H1 (cell line): ENCODE measurements around the gene FAU. TPM values are rescaled to one million over a fixed set of nuclear protein-coding genes. Genes with fewer than 3 reads are reported as not detected.

ENCODE experiments used
- CTCF ChIA-PET: fragments of 300-600 bp; sonication (Branson Sonifier 250); formaldehyde crosslinking; loops from one replicate; lab custom pipeline; 2021; ENCODE audit not compliant: partially characterized antibody; lab: Charles Lee
- POLR2A ChIA-PET: fragments of 300-600 bp; sonication (Branson Sonifier 250); formaldehyde crosslinking; loops from one replicate; lab custom pipeline; 2021; ENCODE audit warnings: inconsistent platforms; ENCODE audit not compliant: partially characterized antibody; lab: Charles Lee
- DNase-seq, 2 experiments: peaks; one replicate each; pipeline versions ENCODE4 v3.0.0 to v3.0.0-alpha.2; 2010 to 2022; ENCODE audit warnings: low spot score in 2 of 2, low read depth in 1 of 2, mixed read lengths in 1 of 2
- FAIRE-seq: peaks from 2 replicates; lab custom pipeline; 2011; peaks lifted over from hg19 to GRCh38; lab: Jason Lieb, UNC
- H2AFZ ChIP-seq: 2 replicates; pipeline ENCODE4 v1.8.1; 2012; ENCODE audit warnings: low read length, inconsistent platforms
- H2AK5ac ChIP-seq: 2 replicates; pipeline ENCODE4 v1.6.1; 2013; ENCODE audit warnings: low read depth, low read length
- H2BK120ac ChIP-seq: replicated peaks from 2 replicates; pipeline ENCODE3; 2013; ENCODE audit warnings: low read depth, low read length, inconsistent platforms
- H2BK12ac ChIP-seq: 2 replicates; pipeline ENCODE4 v1.6.1; 2013; ENCODE audit warnings: low read depth, low read length
- H2BK15ac ChIP-seq: 2 replicates; pipeline ENCODE4 v1.6.1; 2013; ENCODE audit warnings: low read length
- H2BK20ac ChIP-seq: 2 replicates; pipeline ENCODE4 v1.6.1; 2013; ENCODE audit warnings: low read length
- H2BK5ac ChIP-seq: 2 replicates; pipeline ENCODE4 v1.6.1; 2013; ENCODE audit warnings: low read depth, low read length
- H3K14ac ChIP-seq: 2 replicates; pipeline ENCODE4 v1.6.1; 2013; ENCODE audit warnings: inconsistent platforms; ENCODE audit not compliant: insufficient read length
- H3K18ac ChIP-seq: 2 replicates; pipeline ENCODE4 v1.6.1; 2013; ENCODE audit warnings: low read length; ENCODE audit errors: extremely low read depth
- H3K23ac ChIP-seq: 2 replicates; pipeline ENCODE4 v1.6.1; 2013; ENCODE audit warnings: inconsistent platforms; ENCODE audit not compliant: insufficient read length
- H3K23me2 ChIP-seq: 2 replicates; pipeline ENCODE4 v1.6.1; 2013; ENCODE audit warnings: low read depth, low read length
- H3K27ac ChIP-seq: 2 replicates; pipeline ENCODE4 v1.6.1; 2011; ENCODE audit warnings: low read depth, low read length, inconsistent platforms
- H3K27me3 ChIP-seq, 4 experiments: replicated peaks in 1 of 4; 1 replicate in 1 of 4; 2 replicates in 3 of 4; pipeline versions ENCODE4 v1.6.1 to v1.8.1; 2011 to 2013; ENCODE audit warnings: low read length in 3 of 4, mild to moderate bottlenecking in 3 of 4, inconsistent platforms in 2 of 4, mixed read lengths in 2 of 4, moderate library complexity in 1 of 4; ENCODE audit not compliant: control insufficient read depth in 3 of 4, insufficient read depth in 3 of 4; ENCODE audit errors: extremely low read depth in 1 of 4
- H3K36me3 ChIP-seq, 4 experiments: 2 replicates each; pipeline versions ENCODE4 v1.6.1 to v1.8.1; 2011 to 2013; ENCODE audit warnings: mild to moderate bottlenecking in 4 of 4, low read length in 3 of 4, moderate library complexity in 2 of 4, control low read depth in 1 of 4, inconsistent platforms in 1 of 4; ENCODE audit not compliant: insufficient read depth in 4 of 4, control insufficient read depth in 2 of 4
- H3K4ac ChIP-seq: replicated peaks from 2 replicates; pipeline ENCODE3; 2013; ENCODE audit warnings: low read length, low read depth, mixed read lengths, inconsistent platforms; ENCODE audit not compliant: insufficient read length
- H3K4me1 ChIP-seq, 4 experiments: replicated peaks in 1 of 4; 1 replicate in 1 of 4; 2 replicates in 3 of 4; pipeline versions ENCODE4 v1.6.1 to v1.8.1; 2011 to 2013; ENCODE audit warnings: low read length in 3 of 4, inconsistent platforms in 2 of 4, mixed read lengths in 1 of 4; ENCODE audit not compliant: insufficient read depth in 4 of 4, control insufficient read depth in 3 of 4
- H3K4me2 ChIP-seq, 2 experiments: 2 replicates each; pipeline versions ENCODE4 v1.6.1 to v1.8.1; 2011 to 2013; ENCODE audit warnings: low read depth in 2 of 2, low read length in 2 of 2, control low read depth in 1 of 2, inconsistent platforms in 1 of 2, mild to moderate bottlenecking in 1 of 2; ENCODE audit not compliant: insufficient read depth in 1 of 2
- H3K4me3 ChIP-seq, 4 experiments: fragments of 200-600, 300-600 bp in 1 of 4; sonication (generic), shearing (Covaris generic), sonication (Bioruptor Twin) in 1 of 4; 2 replicates each; pipeline versions ENCODE4 v1.5.1 to v1.8.1; 2011 to 2016; ENCODE audit warnings: low read length in 4 of 4, low read depth in 3 of 4, control low read depth in 2 of 4, inconsistent platforms in 2 of 4, mild to moderate bottlenecking in 2 of 4, mixed read lengths in 1 of 4, moderate library complexity in 1 of 4; ENCODE audit not compliant: insufficient read depth in 2 of 4; ENCODE audit errors: extremely low read depth in 1 of 4
- H3K56ac ChIP-seq: replicated peaks from 2 replicates; pipeline ENCODE3; 2013; ENCODE audit warnings: low read depth, mild to moderate bottlenecking, mixed read lengths, low read length, inconsistent platforms; ENCODE audit not compliant: insufficient read length
- H3K79me1 ChIP-seq: 2 replicates; pipeline ENCODE4 v1.6.1; 2013; ENCODE audit warnings: low read depth, low read length, control low read depth
- H3K79me2 ChIP-seq, 2 experiments: 2 replicates each; pipeline versions ENCODE4 v1.6.1 to v1.8.1; 2012 to 2013; ENCODE audit warnings: low read length in 2 of 2, mild to moderate bottlenecking in 2 of 2, inconsistent platforms in 1 of 2; ENCODE audit not compliant: insufficient read depth in 2 of 2, control insufficient read depth in 1 of 2
- H3K9ac ChIP-seq, 4 experiments: replicated peaks in 1 of 4; 1 replicate in 1 of 4; 2 replicates in 3 of 4; pipeline versions ENCODE4 v1.6.1 to v1.8.1; 2011 to 2013; ENCODE audit warnings: low read depth in 3 of 4, low read length in 3 of 4, control low read depth in 2 of 4, mild to moderate bottlenecking in 2 of 4, moderate library complexity in 2 of 4, inconsistent platforms in 1 of 4; ENCODE audit errors: extremely low read depth in 1 of 4
- H3K9me3 ChIP-seq, 2 experiments: 2 replicates each; pipeline versions ENCODE4 v1.6.1 to v1.8.1; 2012 to 2013; ENCODE audit warnings: mild to moderate bottlenecking in 2 of 2, moderate library complexity in 2 of 2, control low read depth in 1 of 2, inconsistent platforms in 1 of 2, low read depth in 1 of 2, low read length in 1 of 2, mixed read lengths in 1 of 2; ENCODE audit not compliant: insufficient read depth in 2 of 2
- H4K20me1 ChIP-seq, 2 experiments: replicated peaks in 1 of 2; 2 replicates each; pipeline versions ENCODE3 to v1.8.1; 2011 to 2013; ENCODE audit warnings: inconsistent platforms in 2 of 2, low read length in 2 of 2, mild to moderate bottlenecking in 1 of 2; ENCODE audit not compliant: insufficient read depth in 2 of 2, control insufficient read depth in 1 of 2
- H4K5ac ChIP-seq: 2 replicates; pipeline ENCODE4 v1.6.1; 2013; ENCODE audit warnings: low read length, low read depth, mixed read lengths, inconsistent platforms; ENCODE audit not compliant: insufficient read length
- H4K8ac ChIP-seq: 2 replicates; pipeline ENCODE4 v1.8.0; 2013; ENCODE audit warnings: mild to moderate bottlenecking, moderate library complexity, low read length, inconsistent platforms; ENCODE audit not compliant: insufficient read depth; ENCODE audit errors: extremely low read depth
- H4K91ac ChIP-seq: replicated peaks from 2 replicates; pipeline ENCODE3; 2013; ENCODE audit warnings: low read length, mixed read lengths, inconsistent platforms; ENCODE audit not compliant: insufficient read length
- CBX8 ChIP-seq: fragments of 300-800, 300-1000 bp; sonication (generic); IDR thresholded peaks from 2 replicates; pipeline ENCODE4 v1.7.1; 2016; ENCODE audit warnings: low read depth, low read length, borderline replicate concordance
- GTF2F1 ChIP-seq: IDR thresholded peaks from 2 replicates; pipeline ENCODE4 v1.6.1; 2012; ENCODE audit warnings: low read depth, low read length, improper control_type of control experiment, borderline replicate concordance
- JUN ChIP-seq: IDR thresholded peaks from 2 replicates; pipeline ENCODE4 v1.6.1; 2011; ENCODE audit warnings: low read depth, mild to moderate bottlenecking, improper control_type of control experiment, low read length
- POLR2A ChIP-seq, 2 experiments: IDR thresholded peaks; 1 replicate in 1 of 2; 2 replicates in 1 of 2; pipeline ENCODE4 v1.6.1; 2011; ENCODE audit warnings: low read depth in 2 of 2, low read length in 2 of 2, mild to moderate bottlenecking in 2 of 2; ENCODE audit errors: control extremely low read depth in 1 of 2
- POLR2AphosphoS5 ChIP-seq: IDR thresholded peaks from 2 replicates; pipeline ENCODE4 v1.6.1; 2011; ENCODE audit warnings: low read depth, low read length
- RFX5 ChIP-seq: IDR thresholded peaks from 2 replicates; pipeline ENCODE4 v1.6.1; 2011; ENCODE audit warnings: low read depth, low read length, improper control_type of control experiment, borderline replicate concordance
- SAP30 ChIP-seq: fragments of 300-600 bp; sonication (generic); IDR thresholded peaks from 2 replicates; pipeline ENCODE4 v1.7.1; 2012; ENCODE audit warnings: low read length, moderate library complexity, mild to moderate bottlenecking, inconsistent platforms; ENCODE audit not compliant: insufficient read depth, insufficient replicate concordance
- SP2 ChIP-seq: IDR thresholded peaks from 2 replicates; pipeline ENCODE4 v1.6.1; 2012; ENCODE audit warnings: mild to moderate bottlenecking, low read length, inconsistent platforms
- SP4 ChIP-seq: IDR thresholded peaks from 2 replicates; pipeline ENCODE4 v1.6.1; 2012; ENCODE audit warnings: low read length, inconsistent platforms
- SUZ12 ChIP-seq: fragments of 200-600 bp; sonication (generic); IDR thresholded peaks from 2 replicates; pipeline ENCODE4 v1.6.1; 2012; ENCODE audit warnings: mild to moderate bottlenecking, inconsistent platforms, low read length, moderate library complexity, mixed read lengths
- TAF7 ChIP-seq: optimal IDR thresholded peaks from 2 replicates; pipeline ENCODE3; 2011; ENCODE audit warnings: low read depth, mild to moderate bottlenecking, inconsistent platforms, low read length, moderate library complexity, borderline replicate concordance
- TBP ChIP-seq: IDR thresholded peaks from 2 replicates; pipeline ENCODE4 v1.6.1; 2011; ENCODE audit warnings: low read depth, low read length, improper control_type of control experiment
- WGBS, 2 experiments: shearing (Covaris generic) in 1 of 2; methylation state at CpG; one replicate each; pipeline versions ENCODE4 v1.1.6 to v1.1.7; 2013 to 2015; ENCODE audit warnings: low lambda C conversion rate in 2 of 2, mixed read lengths in 2 of 2, inconsistent platforms in 1 of 2, low coverage in 1 of 2, missing lambda C conversion rate in 1 of 2; ENCODE audit not compliant: insufficient replicate concordance in 2 of 2, insufficient coverage in 1 of 2, insufficient read length in 1 of 2; ENCODE audit errors: extremely low coverage in 1 of 2, missing lambda C conversion rate in 1 of 2; 5-methylcytosine and 5-hydroxymethylcytosine counted together
- polyA plus RNA-seq, 7 experiments: library from polyadenylated mRNA; depleted of rRNA in 3 of 7; stranded (reverse) in 5 of 7; unstranded in 2 of 7; fragments of >200 nt in 5 of 7; fragments of 200-250 nt in 2 of 7; gene quantifications; 1 replicate in 5 of 7; 2 replicates in 1 of 7; 4 replicates in 1 of 7; pipeline versions ENCODE4 v1.2.1 to v1.2.3, GENCODE V29; 2011 to 2013; ENCODE audit warnings: missing spikeins in 2 of 7, mixed read lengths in 2 of 7
- total RNA-seq: library from RNA; stranded (reverse); fragmentation: NEBNext Ultra II Directional; extraction: Animal tissue kit (Norgen Biotek cat#: 25700); gene quantifications from 2 replicates; pipeline ENCODE4 v1.2.1, GENCODE V29; 2021

FAU gene
- total and polyA plus RNA-seq, 2 of the 8 experiments (the other 6 are each of a cell fraction or from before 2014, with no cell fraction given): 826 to 896 TPM

DNA sequence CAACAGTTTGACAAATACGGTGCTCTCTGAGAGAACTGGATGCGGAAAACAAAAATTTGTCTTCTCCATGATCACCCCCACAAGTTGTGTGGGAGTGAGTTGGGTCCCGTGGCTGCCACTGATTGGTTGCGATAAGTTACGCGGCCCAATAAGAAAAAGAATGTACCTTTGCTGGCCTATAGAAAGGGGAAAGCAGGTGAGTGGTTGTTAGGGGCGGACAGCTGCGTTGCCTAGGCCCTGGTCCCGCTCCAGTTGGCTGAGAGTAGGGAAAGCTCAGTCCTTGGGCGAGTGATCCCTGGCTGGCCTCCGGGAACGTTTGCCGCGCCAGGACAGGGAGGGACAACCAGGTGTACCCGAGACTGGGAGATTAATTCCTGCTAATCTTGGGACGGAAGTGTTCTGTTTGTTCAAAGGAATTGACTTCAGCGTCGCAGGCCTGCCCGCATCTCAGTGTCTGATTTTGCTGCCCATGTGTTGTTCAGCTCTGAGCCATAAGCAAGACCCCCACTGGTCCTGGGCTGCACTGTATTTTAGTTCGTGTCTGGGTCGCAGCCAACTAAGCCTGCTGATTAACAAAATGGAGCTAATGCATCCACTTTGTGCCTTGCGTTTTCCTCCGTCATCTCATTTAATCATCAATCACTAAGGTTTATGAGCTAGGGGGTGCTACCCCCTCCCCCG is 13.2 kb upstream of the FAU start:
- H3K27me3 ChIP-seq: no peaks in the 10 kb centered on the region
- peak overlapping the region; percentile 100 for H2BK5ac ChIP-seq
- H2BK15ac ChIP-seq: no peak overlapping the region
- no peak overlapping the region for H2BK20ac ChIP-seq
- H3K4me1 ChIP-seq: peaks cover 0 to 13% (median 7%) of the 10 kb centered on the region in 4 experiments; a peak in 6 of 7 replicates
- H3K4me2 ChIP-seq: peak overlapping the region; percentile 77 to 91
- peaks cover 0 to 15% of the 10 kb centered on the region in 2 experiments; a peak in 1 of 4 replicates for H3K79me2 ChIP-seq
- FAIRE-seq (peak; percentile 89), DNase-seq (peak; percentile 75 to 88)
- H3K36me3 ChIP-seq: peaks cover 7 to 20% (median 17%) of the 10 kb centered on the region in 4 experiments; a peak in 6 of 8 replicates
- H4K5ac ChIP-seq: peak overlapping the region; percentile 63
- no peaks in the 10 kb centered on the region; a peak in 1 of 4 replicates for H3K9me3 ChIP-seq
- WGBS, 2 experiments: 7% methylated on average over 24 of the region's 24 CpGs; no CpG with 5 or more reads in 1 of the 2 experiments
- H3K9ac ChIP-seq: peak overlapping the region in 3 of 4 experiments; percentile 97 to 99 (median 98); a peak in 6 of 7 replicates
- H4K91ac ChIP-seq: peak overlapping the region; percentile 77
- H3K23ac ChIP-seq: no peak overlapping the region
- POLR2A ChIA-PET: interaction anchor here (0.6 to 15.8 kb wide), 23 partner anchors 8 to 258 kb away, joined by 3 to 305 read pairs (median 4); partner anchors contain the start of genes CAPN1, CDC42EP2, FAU and MRPL49
- peak overlapping the region; percentile 84 to 94 (median 88) for H3K4me3 ChIP-seq
- peaks cover 0 to 9% of the 10 kb centered on the region in 2 experiments for H4K20me1 ChIP-seq
- H3K4ac ChIP-seq: peak overlapping the region; percentile 63
- peak overlapping the region; percentile 85 for H3K56ac ChIP-seq
- no peak overlapping the region for H2AK5ac ChIP-seq
- H3K18ac ChIP-seq: peak overlapping the region; percentile 84
- peak overlapping the region; percentile 100; the same call in 1 of the 2 replicates for H2BK12ac ChIP-seq
- H3K79me1 ChIP-seq: peaks cover 3% of the 10 kb centered on the region; the same call in 1 of the 2 replicates
- peak overlapping the region; percentile 76 for H2AFZ ChIP-seq
- no peak overlapping the region for H3K14ac ChIP-seq
- H4K8ac ChIP-seq: peak overlapping the region; percentile 98; the same call in 1 of the 2 replicates
- H3K23me2 ChIP-seq: peaks cover 14% of the 10 kb centered on the region
- peak overlapping the region; percentile 99 for H3K27ac ChIP-seq
- no peak overlapping the region for H2BK120ac ChIP-seq
- CTCF ChIA-PET: interaction anchor here (0.8 to 3.0 kb wide), 13 partner anchors 10 to 266 kb away, joined by 3 to 14 read pairs (median 4); partner anchors contain the start of genes CAPN1, MRPL49, SPDYC and TM7SF2
- TF ChIP-seq TBP (peak; percentile 83), SP4 (no peak; the same call in 1 of the 2 replicates), SAP30 (peak; percentile 7), CBX8 (no peak), JUN (no peak), TAF7 (peak; percentile 72), SUZ12 (no peak), POLR2A (IDR thresholded peaks at IDR 0.05; ENCODE audit: control extremely low read depth in 1 of 2, low read depth in 2 of 2, low read length in 2 of 2) (peak; percentile 83 to 96), SP2 (peak; percentile 62; the same call in 1 of the 2 replicates), POLR2AphosphoS5 (peak; percentile 96), GTF2F1 (0 out of 2 replicates have a peak, but pooled peaks have one; percentile 71), RFX5 (0 out of 2 replicates have a peak, but pooled peaks have one; percentile 40)
